Coronary artery (tissue), 2 donors: ENCODE measurements around the gene TNFSF10.

Source experiments
- DNase-seq: peaks from one replicate; pipeline ENCODE4 v3.0.0-alpha.2; 2017; ENCODE audit warnings: low spot score
- H3K27ac ChIP-seq, 2 donors: fragments of 200-600 bp; sonication (generic); one replicate each; pipeline ENCODE4 v1.5.1; 2016 to 2019
- H3K4me3 ChIP-seq: fragments of 200-600 bp; sonication (generic); 2 replicates; pipeline ENCODE4 v1.5.1; 2016; ENCODE audit warnings: mild to moderate bottlenecking, moderate library complexity
- CTCF ChIP-seq: fragments of 200-600 bp; sonication (generic); IDR thresholded peaks from one replicate; pipeline ENCODE4 v1.5.1; 2019; ENCODE audit warnings: antibody characterized with exemption

TNFSF10 gene

GRCh38 chr3:172471903-172472302 is 51.3 kb downstream of the TNFSF10 start:
- DNase-seq, result no peak
- H3K4me3 ChIP-seq, result no peak overlapping the region
- no peak overlapping the region for H3K27ac ChIP-seq
- TF ChIP-seq CTCF, result no peak

GRCh38 chr3:172470588-172470987 is 52.6 kb downstream of the TNFSF10 start:
- no peak overlapping the region for H3K27ac ChIP-seq
- no peak for DNase-seq
- no peak for TF ChIP-seq CTCF
- H3K4me3 ChIP-seq, result no peak overlapping the region

GRCh38 chr3:172467170-172467824 is 55.9 kb downstream of the TNFSF10 start:
- no peak overlapping the region for H3K27ac ChIP-seq
- DNase-seq, result no peak
- no peak for TF ChIP-seq CTCF
- no peak overlapping the region for H3K4me3 ChIP-seq

- TF ChIP-seq CTCF, result no peak
- Histone ChIP-seq H3K4me3 (no peak overlapping the region), H3K27ac (no peak overlapping the region)
- DNase-seq, result no peak
Observed at GRCh38 chr3:172466553-172467130, 56.6 kb downstream of the TNFSF10 start.

- no peak overlapping the region for H3K4me3 ChIP-seq
- no peak for DNase-seq
- TF ChIP-seq CTCF, result no peak
- H3K27ac ChIP-seq, result no peak overlapping the region
Observed at GRCh38 chr3:172465281-172465680, 57.9 kb downstream of the TNFSF10 start.

- Histone ChIP-seq H3K27ac (no peak overlapping the region), H3K4me3 (no peak overlapping the region)
- no peak for DNase-seq
- no peak for TF ChIP-seq CTCF
Observed at GRCh38 chr3:172464306-172464705, 58.9 kb downstream of the TNFSF10 start.

GRCh38 chr3:172461530-172462138 is 61.6 kb downstream of the TNFSF10 start:
- peak; percentile 76 for TF ChIP-seq CTCF
- H3K27ac ChIP-seq, result no peak overlapping the region
- H3K4me3 ChIP-seq, result no peak overlapping the region
- DNase-seq, result no peak
